HepG2 (cell line): ENCODE measurements around the gene GPC3. TPM values are rescaled to one million over a fixed set of nuclear protein-coding genes. Genes with fewer than 3 reads are reported as not detected.

Experiments
- ATAC-seq: fragments of 200-7000 bp; cut with Tn5 transposase; 3 replicates; pipeline ENCODE4 v1.9.1; 2020; ENCODE audit warnings: mild to moderate bottlenecking, moderate library complexity
- BruUV-seq: library from RNA; stranded (reverse); fragments of 400-500 nt; replicated peaks from 2 replicates; lab custom pipeline; 2021; lab: Mats Ljungman, UMichigan
- CTCF ChIA-PET: fragments of 300-600 bp; formaldehyde crosslinking; extraction: SDS; loops from one replicate; lab custom pipeline; 2021; ENCODE audit warnings: low total read pairs, inconsistent platforms, low intra/inter-chr PET ratio; lab: Yijun Ruan, JAX
- POLR2A ChIA-PET: fragments of 350-600 bp; sonication (Branson Sonifier 250); formaldehyde crosslinking; loops from one replicate; lab custom pipeline; 2020; ENCODE audit warnings: antibody characterized with exemption, inconsistent platforms; lab: Yijun Ruan, JAX
- DNase-seq: peaks from one replicate; pipeline ENCODE4 v3.0.0-alpha.2; 2015; ENCODE audit warnings: low spot score
- FAIRE-seq: peaks from 3 replicates; lab custom pipeline; 2011; peaks lifted over from hg19 to GRCh38; lab: Jason Lieb, UNC
- H2AFZ ChIP-seq: one replicate; pipeline ENCODE4 v1.6.1; 2011; ENCODE audit warnings: low read length, inconsistent platforms
- H3K27ac ChIP-seq: fragments of 300-600 bp; 3 replicates; pipeline ENCODE4 v1.8.0; 2011; ENCODE audit warnings: mixed run types, mild to moderate bottlenecking, mixed read lengths, low read length, inconsistent platforms; ENCODE audit not compliant: insufficient read depth; ENCODE audit errors: extremely low read length
- H3K27me3 ChIP-seq, 2 experiments: fragments of 200-600 bp in 1 of 2; 2 replicates in 1 of 2; 3 replicates in 1 of 2; pipeline versions ENCODE4 v1.6.0 to v1.8.0; 2011; ENCODE audit warnings: low read length in 2 of 2, mild to moderate bottlenecking in 2 of 2, moderate library complexity in 2 of 2, inconsistent platforms in 1 of 2; ENCODE audit not compliant: insufficient read depth in 2 of 2, control insufficient read depth in 1 of 2
- H3K36me3 ChIP-seq, 2 experiments: fragments of 200-600 bp in 1 of 2; replicated peaks in 1 of 2; 2 replicates in 1 of 2; 3 replicates in 1 of 2; pipeline versions ENCODE4 v1.5.1 to v1.8.0; 2011; ENCODE audit warnings: low read length in 2 of 2, inconsistent platforms in 1 of 2; ENCODE audit not compliant: insufficient read depth in 2 of 2, control insufficient read depth in 1 of 2
- H3K4me1 ChIP-seq: 2 replicates; pipeline ENCODE4 v1.5.1; 2012; ENCODE audit warnings: low read length, inconsistent platforms; ENCODE audit not compliant: insufficient read depth
- H3K4me2 ChIP-seq: 2 replicates; pipeline ENCODE4 v1.6.0; 2011; ENCODE audit warnings: low read depth, low read length, inconsistent platforms
- H3K4me3 ChIP-seq, 3 experiments: fragments of 200-600 bp in 1 of 3; sonication (generic), shearing (Covaris generic) in 1 of 3; replicated peaks in 1 of 3; 2 replicates each; pipeline ENCODE4 v1.5.1; 2011 to 2016; ENCODE audit warnings: low read length in 3 of 3, inconsistent platforms in 2 of 3, low read depth in 2 of 3, mild to moderate bottlenecking in 2 of 3, control low read depth in 1 of 3, mixed read lengths in 1 of 3; ENCODE audit not compliant: insufficient read depth in 1 of 3
- H3K79me2 ChIP-seq: one replicate; pipeline ENCODE4 v1.6.1; 2011; ENCODE audit warnings: low read length, inconsistent platforms; ENCODE audit not compliant: insufficient read depth
- H3K9ac ChIP-seq: 2 replicates; pipeline ENCODE4 v1.6.0; 2011; ENCODE audit warnings: mild to moderate bottlenecking, low read depth, low read length, inconsistent platforms; ENCODE audit not compliant: insufficient read depth
- H3K9me3 ChIP-seq: 2 replicates; pipeline ENCODE4 v1.5.1; 2012; ENCODE audit warnings: mild to moderate bottlenecking, low read length
- H4K20me1 ChIP-seq: 2 replicates; pipeline ENCODE4 v1.6.0; 2011; ENCODE audit warnings: inconsistent platforms, mild to moderate bottlenecking, low read length, moderate library complexity; ENCODE audit not compliant: insufficient read depth
- AGO2 ChIP-seq: fragments of 200-400 bp; formaldehyde crosslinking; optimal IDR thresholded peaks from 2 replicates; pipeline ENCODE3; 2017; ENCODE audit warnings: mild to moderate bottlenecking, low read depth, low read length, moderate library complexity
- MLLT10 ChIP-seq: sonication (generic); formaldehyde crosslinking; IDR thresholded peaks from 2 replicates; pipeline ENCODE4 v1.4.0; 2020; ENCODE audit warnings: missing genetic modification reagents
- NR1H2 ChIP-seq: sonication (generic); formaldehyde crosslinking; IDR thresholded peaks from 2 replicates; pipeline ENCODE4 v1.8.1; 2022; ENCODE audit warnings: low read depth, missing genetic modification reagents, borderline replicate concordance
- RBFOX2 ChIP-seq: fragments of 200-400 bp; formaldehyde crosslinking; IDR thresholded peaks from 2 replicates; pipeline ENCODE4 v1.6.1; 2017; ENCODE audit warnings: low read depth, mild to moderate bottlenecking, low read length
- ZNF460 ChIP-seq: sonication (generic); formaldehyde crosslinking; IDR thresholded peaks from 2 replicates; pipeline ENCODE4 v1.5.1; 2020; ENCODE audit warnings: missing genetic modification reagents, mild to moderate bottlenecking, borderline replicate concordance
- WGBS: methylation state at CpG from one replicate; pipeline ENCODE4 v1.1.6; 2017; ENCODE audit warnings: low lambda C conversion rate; 5-methylcytosine and 5-hydroxymethylcytosine counted together
- in situ Hi-C: cut with HindIII; loops from 2 replicates; pipeline ENCODE4 v1.10.0; 2017; ENCODE audit warnings: low pct_unique_long_range_greater_than_20kb; ENCODE audit not compliant: extremely low pct_ligation_motif_present
- intact Hi-C: fragments of 100-400 bp; cut with micrococcal nuclease; formaldehyde crosslinking; loops from one replicate; pipeline ENCODE4 v1.10.0; 2022; ENCODE audit not compliant: unreplicated experiment
- polyA plus RNA-seq, 8 experiments: library from polyadenylated mRNA; depleted of rRNA in 3 of 8; stranded (reverse) in 7 of 8; unstranded in 1 of 8; fragments of >200 nt; fragmentation: Illumina TruSeq in 4 of 8; extraction: Trizol in 4 of 8; gene quantifications; 2 replicates each; pipeline versions ENCODE4 v1.2.1 to v1.2.3, GENCODE V29; 2011 to 2016; ENCODE audit warnings: low read depth in 4 of 8, missing spikeins in 1 of 8, mixed read lengths in 1 of 8; ENCODE audit not compliant: insufficient read depth in 1 of 8
- total RNA-seq, 5 experiments: library from RNA; depleted of rRNA; stranded (reverse); fragments of >200 nt; fragmentation: Illumina TruSeq; extraction: Trizol; gene quantifications; 2 replicates each; pipeline ENCODE4 v1.2.3, GENCODE V29; 2016; ENCODE audit warnings: low read depth in 1 of 5
- TF ChIP-seq, protein P1 (sequence below): sonication (generic); formaldehyde crosslinking; IDR thresholded peaks from 2 replicates; pipeline ENCODE4 v1.9.0; 2022; ENCODE audit warnings: missing genetic modification reagents, mild to moderate bottlenecking, borderline replicate concordance
- TF ChIP-seq, protein P2 (sequence below): sonication (generic); formaldehyde crosslinking; IDR thresholded peaks from 2 replicates; pipeline ENCODE4 v1.9.0; 2021; ENCODE audit warnings: missing genetic modification reagents, mild to moderate bottlenecking, borderline replicate concordance

The GPC3 gene
- total and polyA plus RNA-seq, 2 of the 13 experiments (the other 11 are each of a cell fraction or from before 2014, with no cell fraction given): 1,799 to 3,263 TPM

DNA sequence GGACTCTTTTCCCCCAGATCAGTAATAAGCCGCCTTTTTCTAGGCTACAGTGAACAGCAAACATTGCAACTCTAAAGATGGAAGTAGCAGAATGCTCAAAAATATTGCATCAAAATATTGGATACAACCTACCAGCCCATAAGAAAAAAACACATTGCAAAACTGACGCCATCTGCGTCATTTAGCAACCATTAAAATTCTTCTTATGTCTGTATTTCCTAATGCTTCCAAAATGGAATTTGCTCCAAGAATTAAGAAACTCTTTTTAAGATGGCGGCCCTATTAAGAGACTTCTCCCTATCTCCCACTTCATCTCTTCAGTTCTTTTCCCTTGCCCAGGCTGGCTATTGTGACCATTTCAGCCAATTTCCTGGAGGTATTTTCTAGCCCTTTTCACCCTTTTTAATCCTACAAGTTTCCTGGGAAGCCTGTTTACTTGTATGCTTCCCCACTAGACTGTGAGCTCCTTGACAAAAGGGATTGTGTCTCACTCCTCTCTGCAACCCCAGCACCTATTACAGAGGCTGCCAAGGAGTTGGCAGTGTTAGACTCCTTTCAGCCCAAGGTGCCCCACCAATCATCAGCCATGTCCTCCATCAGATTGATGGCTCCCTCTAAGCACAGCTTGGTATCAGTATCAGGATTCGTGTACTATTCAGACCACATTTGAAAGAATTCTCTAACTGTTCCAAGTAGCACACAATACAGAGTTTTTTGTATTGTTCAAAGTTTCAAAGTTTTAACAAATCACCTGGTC, 4.4 kb downstream of the GPC3 start (continued):
- TF ChIP-seq NR1H2 (no peak), RBFOX2 (peak; percentile 68)
- TF ChIP-seq, protein P1, sequence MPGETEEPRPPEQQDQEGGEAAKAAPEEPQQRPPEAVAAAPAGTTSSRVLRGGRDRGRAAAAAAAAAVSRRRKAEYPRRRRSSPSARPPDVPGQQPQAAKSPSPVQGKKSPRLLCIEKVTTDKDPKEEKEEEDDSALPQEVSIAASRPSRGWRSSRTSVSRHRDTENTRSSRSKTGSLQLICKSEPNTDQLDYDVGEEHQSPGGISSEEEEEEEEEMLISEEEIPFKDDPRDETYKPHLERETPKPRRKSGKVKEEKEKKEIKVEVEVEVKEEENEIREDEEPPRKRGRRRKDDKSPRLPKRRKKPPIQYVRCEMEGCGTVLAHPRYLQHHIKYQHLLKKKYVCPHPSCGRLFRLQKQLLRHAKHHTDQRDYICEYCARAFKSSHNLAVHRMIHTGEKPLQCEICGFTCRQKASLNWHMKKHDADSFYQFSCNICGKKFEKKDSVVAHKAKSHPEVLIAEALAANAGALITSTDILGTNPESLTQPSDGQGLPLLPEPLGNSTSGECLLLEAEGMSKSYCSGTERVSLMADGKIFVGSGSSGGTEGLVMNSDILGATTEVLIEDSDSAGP: no peak
- TF ChIP-seq, protein P2, sequence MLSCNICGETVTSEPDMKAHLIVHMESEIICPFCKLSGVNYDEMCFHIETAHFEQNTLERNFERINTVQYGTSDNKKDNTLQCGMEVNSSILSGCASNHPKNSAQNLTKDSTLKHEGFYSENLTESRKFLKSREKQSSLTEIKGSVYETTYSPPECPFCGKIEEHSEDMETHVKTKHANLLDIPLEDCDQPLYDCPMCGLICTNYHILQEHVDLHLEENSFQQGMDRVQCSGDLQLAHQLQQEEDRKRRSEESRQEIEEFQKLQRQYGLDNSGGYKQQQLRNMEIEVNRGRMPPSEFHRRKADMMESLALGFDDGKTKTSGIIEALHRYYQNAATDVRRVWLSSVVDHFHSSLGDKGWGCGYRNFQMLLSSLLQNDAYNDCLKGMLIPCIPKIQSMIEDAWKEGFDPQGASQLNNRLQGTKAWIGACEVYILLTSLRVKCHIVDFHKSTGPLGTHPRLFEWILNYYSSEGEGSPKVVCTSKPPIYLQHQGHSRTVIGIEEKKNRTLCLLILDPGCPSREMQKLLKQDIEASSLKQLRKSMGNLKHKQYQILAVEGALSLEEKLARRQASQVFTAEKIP: no peak

DNA sequence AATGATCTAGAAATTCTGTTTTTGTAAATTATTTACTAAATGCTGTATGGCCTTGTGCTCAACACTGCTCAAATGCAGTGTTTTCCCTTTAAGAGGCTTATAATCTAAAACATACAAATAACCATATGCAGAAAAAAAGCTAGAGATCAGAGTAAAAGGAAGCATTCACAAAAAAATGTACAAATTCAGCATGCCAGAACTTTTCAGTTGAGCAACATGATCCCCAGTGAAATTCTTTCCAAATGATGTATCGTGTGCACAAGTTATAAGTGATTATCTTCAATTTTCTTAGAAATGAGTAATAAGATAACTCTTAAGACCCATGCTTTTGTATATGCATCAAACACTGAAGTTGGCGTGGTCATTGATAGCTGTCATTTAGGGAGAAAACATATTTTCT, 5.0 kb downstream of the GPC3 start:
- Histone ChIP-seq H4K20me1 (peaks cover 39% of the 10 kb centered on the region), H3K9me3 (no peaks in the 10 kb centered on the region), H3K36me3 (peaks cover 1 to 28% of the 10 kb centered on the region in 2 experiments), H3K9ac (peak overlapping the region; percentile 79), H3K27me3 (no peaks in the 10 kb centered on the region; a peak in 1 of 5 replicates), H3K4me3 (peak overlapping the region; percentile 80 to 88 (median 86); a peak in 5 of 6 replicates), H3K4me2 (peak overlapping the region; percentile 80), H3K4me1 (peaks cover 16% of the 10 kb centered on the region), H3K79me2 (peaks cover 98% of the 10 kb centered on the region), H3K27ac (peak overlapping the region; percentile 85), H2AFZ (no peak overlapping the region)
- no TSS peak for BruUV-seq
- ATAC-seq (no peak), DNase-seq (no peak), FAIRE-seq (no peak)
- ChIA-PET POLR2A (interaction anchor here (0.7 to 3.5 kb wide), 4 partner anchors 9 to 46 kb away, joined by 3 to 14 read pairs (median 6); no protein-coding TSS in a partner anchor), CTCF (no interaction called here)
- TF ChIP-seq AGO2 (peak; percentile 39), ZNF460 (CRISPR knock-in tag) (no peak), RBFOX2 (peak; percentile 76), MLLT10 (peak; percentile 5; the same call in 1 of the 2 replicates)
- intact Hi-C loops: no loop called here
- in situ Hi-C loops: loop anchor here (5.0 kb wide), 1 partner anchor 42 kb away; no protein-coding TSS in a partner anchor
- 5% methylated on average over 2 of the region's 2 CpGs for WGBS
